ENCODE measurements around the gene ALOX12B.

DNA sequence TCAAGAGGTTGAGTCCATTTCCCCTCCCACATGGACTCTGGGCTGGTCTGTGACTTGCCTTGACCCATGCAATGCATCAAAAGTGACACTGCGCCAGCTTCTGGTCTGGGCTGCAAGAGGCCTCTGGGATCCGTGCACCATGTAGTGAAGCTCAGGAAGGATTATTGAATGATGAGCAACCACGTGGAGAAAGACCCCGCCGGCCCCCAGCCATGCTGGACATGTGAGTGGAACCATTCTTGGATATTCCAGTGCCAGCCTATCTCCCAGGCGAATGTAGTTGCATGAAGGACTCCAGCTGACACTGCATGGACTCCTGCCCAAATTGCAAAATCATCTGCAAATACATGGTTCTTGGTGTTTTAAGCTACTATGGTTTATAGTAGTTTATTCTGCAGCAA lies 56.3 kb downstream of the ALOX12B start:
- TF ChIP-seq, protein P1, sequence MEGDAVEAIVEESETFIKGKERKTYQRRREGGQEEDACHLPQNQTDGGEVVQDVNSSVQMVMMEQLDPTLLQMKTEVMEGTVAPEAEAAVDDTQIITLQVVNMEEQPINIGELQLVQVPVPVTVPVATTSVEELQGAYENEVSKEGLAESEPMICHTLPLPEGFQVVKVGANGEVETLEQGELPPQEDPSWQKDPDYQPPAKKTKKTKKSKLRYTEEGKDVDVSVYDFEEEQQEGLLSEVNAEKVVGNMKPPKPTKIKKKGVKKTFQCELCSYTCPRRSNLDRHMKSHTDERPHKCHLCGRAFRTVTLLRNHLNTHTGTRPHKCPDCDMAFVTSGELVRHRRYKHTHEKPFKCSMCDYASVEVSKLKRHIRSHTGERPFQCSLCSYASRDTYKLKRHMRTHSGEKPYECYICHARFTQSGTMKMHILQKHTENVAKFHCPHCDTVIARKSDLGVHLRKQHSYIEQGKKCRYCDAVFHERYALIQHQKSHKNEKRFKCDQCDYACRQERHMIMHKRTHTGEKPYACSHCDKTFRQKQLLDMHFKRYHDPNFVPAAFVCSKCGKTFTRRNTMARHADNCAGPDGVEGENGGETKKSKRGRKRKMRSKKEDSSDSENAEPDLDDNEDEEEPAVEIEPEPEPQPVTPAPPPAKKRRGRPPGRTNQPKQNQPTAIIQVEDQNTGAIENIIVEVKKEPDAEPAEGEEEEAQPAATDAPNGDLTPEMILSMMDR (conservative IDR thresholded peaks at IDR 0.05; ENCODE audit: low read depth in 2 of 2): no peak
- no peak for TF ChIP-seq EZH2phosphoT487 (IDR thresholded peaks at IDR 0.05; ENCODE audit: unreplicated experiment)
- TF ChIP-seq POLR2AphosphoS5 (IDR thresholded peaks at IDR 0.05; ENCODE audit: low read depth): no peak

All from GM23338 (cell line).